Measurements from ENCODE around the gene PPP1R17.
A peak's percentile ranks its signal among the peaks of the same experiment; 100 is the strongest.

The PPP1R17 gene

DNA sequence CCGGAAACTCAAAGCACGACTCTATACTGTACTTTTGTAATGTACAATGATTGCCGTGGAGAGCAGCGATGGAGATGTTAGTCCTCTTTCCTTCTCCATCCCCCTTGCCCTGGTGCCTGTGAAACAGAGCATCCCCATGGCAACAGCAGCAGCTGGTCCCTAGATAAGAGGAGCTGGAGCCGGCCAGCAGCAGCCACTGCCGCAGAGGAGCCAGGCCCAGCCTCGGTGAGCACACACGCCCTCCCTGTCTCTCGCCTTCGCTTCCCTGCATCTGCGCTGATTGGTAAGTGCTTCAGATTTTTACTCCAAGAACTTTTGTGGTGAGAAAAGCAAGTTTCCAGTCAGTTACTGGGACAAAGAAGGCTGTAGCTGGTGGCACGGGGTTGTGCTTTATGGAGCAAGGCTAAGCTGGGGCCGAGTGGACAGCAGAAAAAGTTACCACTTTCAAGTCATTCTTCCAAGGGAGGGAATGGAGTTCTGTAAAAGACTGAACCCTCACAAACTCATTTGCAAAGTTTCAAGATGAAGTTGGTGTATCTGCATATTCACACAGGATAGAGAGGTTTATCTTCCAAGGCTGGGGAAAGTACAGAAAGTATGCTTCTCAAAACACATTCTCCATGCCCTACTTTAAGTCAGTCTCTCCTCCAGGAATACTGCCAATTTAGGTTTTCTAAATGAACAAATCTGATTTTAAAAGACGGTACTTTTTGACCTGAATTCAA lies at the start of gene PPP1R17:
TSS of gene PPP1R17 (plus strand) at position 192 of the 725 bp plus-strand sequence. CDS start 5,227 bp downstream, outside the sequence.
- no peak for DNase-seq

DNA sequence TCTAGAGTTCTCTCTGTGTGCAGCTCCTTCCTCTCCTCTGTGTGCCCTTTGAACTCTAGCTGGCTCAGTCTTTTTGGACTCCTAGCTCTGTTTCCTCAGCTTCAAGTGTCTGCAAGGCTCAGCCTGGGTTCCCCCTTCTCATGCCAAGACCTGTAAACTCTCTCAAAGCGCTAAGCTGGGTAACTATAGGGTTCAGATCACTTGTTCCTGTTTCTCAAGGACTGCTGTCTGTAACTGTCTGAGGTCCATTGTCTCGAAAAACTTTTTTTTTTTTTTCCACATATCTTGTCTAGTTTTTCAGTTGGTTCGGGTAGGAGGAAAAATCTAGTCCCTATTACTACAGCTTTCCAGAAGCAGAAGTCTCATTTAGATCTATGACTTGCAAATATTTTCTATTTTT lies 46.6 kb upstream of the PPP1R17 start:
- no peak for DNase-seq

DNA sequence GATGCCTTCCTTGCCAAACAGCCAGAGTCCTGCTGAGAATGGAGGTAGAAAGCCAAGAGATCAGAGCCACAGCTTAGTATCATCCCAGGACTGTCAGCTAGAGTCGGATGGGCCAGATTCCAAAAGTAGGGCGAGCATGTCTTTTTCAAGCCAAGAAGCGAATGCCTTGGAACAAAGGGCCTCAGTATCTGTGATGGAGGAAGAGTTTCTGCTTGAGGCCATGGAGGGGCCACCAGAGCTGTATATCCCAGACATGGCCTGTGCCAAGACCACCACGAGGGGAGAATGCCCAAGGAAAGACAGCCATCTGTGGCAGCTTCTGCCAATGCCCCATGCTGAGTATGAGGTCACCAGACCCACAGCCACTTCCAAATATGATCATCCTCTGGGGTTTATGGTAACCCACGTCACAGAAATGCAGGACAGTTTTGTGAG lies 44.3 kb upstream of the PPP1R17 start:
- no peak for DNase-seq

DNA sequence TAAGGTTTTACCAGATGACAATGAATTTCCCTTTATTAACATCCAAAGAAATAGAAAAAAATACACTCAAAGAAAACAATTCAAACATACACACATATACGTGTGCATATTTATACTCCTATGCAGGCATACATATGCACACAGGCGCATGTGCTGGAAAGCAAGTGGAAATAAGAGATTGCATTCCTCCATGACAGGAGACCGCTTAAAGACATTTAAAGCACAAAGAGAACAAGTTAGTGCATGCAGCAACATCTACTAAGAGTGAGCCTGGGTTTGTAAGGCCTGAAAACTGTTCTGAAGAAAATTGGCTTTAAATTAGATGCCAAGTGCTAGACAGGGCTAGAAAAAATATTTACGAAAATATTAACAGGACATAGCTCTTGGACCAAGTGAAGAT lies 40.1 kb upstream of the PPP1R17 start:
- no peak for DNase-seq

DNA sequence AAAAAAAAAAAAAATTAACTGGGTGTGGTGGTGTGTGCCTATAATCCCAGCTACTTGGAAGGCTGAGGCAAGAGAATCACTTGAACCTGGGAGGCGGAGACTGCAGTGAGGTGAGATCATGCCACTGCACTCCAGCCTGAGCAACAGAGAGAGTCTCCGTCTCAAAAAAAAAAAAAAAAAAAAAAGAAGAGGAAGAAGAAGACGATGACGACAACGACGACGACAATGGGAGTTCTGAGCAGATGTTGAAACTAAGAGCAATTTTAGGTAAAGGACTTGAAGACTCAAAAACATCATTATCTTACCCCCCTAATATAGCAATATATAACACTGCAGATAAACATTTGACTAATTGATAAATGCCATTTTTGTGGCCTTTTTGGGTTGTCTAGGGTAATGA lies 39.5 kb upstream of the PPP1R17 start:
- DNase-seq = peak; percentile 22

DNA sequence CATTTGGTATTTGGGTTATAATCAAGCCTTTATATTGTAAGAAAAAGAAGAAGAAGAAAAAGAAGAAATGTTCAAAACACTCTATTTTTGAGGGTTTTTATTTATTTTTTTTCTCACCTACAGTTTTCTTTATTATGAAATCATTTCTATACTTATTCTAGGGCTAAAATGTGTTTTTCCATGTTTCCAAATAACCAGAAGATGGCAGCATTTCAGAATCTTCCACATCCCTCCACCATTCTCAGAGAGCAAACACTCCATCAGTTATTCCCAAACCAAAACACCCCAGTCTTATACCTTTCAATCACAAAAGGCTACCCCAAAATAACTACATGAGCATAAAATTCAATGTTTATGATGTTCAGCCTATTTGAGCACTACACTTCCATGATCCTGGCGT lies 38.7 kb upstream of the PPP1R17 start:
- DNase-seq = no peak

DNA sequence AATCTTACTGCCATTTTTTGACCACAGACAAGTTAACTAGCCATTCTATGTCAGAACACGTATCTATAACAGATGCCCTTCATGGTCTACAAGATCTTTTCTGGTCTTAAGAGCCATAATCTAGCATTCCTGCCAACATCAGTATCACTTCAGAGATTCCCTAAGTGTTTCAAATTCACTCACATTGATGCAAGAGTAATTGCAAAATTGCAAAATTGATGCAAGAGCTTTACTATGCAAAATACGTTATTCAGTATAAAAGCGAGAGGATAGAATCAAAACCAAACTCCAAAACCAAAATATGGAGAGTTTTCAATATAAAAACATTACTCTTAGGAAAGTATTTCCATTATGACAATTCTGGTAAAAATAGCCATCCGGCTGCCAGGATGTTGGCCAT lies 38.1 kb upstream of the PPP1R17 start:
- DNase-seq = no peak

DNA sequence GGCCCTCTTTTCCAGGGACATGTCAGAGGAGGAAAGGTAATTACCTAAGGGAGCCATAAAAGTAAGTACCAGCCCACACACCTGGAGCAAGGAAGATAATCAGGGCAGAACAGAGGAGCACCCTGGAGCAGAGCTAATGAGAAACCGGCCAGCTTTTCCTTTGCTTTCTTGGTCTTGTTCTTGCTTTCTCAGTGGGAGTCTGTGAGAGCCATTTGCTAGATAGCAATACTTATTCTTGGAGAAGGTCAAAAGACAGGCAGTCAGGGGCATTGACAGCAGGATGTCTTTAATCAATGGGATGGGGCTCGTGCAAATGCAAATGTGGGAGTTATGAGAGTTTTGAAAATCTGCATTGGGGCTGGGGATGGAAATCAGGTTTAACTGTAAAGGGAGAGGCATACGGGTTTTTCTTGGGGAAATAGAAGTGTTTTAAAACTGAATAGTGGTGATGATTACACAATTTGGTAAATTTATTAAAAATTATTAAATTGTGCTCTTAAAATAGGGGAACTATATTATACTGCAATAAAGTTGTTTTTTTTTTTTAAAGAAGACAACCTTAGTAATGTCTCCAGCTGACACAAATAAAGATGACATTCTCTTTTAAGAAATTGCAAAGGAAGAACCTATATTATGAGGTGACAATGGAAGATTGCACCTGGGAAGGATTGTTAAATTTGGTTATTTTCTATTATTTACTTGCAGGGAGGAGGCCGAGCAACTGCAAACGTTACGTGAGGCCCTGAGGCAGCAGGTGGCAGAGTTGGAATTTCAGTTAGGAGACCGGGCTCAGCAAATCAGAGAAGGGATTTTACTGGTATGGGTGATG lies 35.6 kb upstream of the PPP1R17 start:
- no peak for DNase-seq

DNA sequence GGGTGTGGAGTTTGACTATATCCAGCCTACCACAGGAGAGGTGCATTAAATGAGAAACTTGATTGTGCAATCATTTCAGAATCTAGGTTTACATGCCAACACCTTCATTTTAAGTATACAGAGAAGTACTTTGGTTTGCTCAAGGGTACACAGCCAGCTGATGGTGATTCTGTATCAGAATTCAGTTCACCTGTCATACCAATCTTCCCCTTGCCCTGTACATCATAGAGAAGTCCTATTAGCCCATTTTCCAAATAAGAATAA lies 35.0 kb upstream of the PPP1R17 start:
- DNase-seq = no peak

DNA sequence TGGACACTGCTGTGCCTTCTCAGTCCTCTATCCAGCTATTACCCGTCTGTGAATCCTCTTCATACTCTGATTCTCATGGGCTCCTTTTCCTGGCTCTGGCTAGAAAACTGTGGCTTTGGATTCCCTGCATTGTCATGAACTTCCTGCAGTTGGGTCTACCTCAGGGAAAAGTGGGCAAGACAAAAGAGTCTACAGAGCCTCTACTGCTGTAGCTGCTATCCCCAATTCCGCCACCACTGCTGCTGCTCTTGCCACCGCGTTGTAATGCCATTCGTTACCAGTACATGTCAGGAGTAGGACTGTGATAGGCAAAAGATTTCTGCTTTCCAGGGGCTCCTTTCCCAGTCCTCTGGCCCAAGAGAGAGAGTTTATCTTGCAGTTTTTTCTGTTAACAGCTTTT lies 23.9 kb upstream of the PPP1R17 start:
- DNase-seq = no peak

DNA sequence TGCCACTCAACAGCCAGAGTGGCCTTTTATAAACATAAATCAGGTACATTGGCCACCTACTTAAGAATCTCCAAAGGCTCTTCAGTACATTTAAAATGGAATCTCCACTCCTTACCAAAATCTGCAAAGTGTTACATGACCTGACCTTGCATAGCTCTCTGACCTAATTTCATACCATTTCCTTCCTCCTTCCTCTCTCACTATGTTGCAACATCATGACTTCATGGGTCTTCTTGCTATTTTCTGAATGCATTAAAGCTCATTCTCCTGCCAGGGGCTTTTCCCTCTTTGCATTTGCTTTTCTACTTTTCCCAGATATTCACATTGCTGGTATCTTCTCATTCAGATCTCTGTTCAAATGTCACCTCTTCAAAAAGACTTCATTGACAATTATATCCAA lies 22.1 kb upstream of the PPP1R17 start:
- DNase-seq = no peak

DNA sequence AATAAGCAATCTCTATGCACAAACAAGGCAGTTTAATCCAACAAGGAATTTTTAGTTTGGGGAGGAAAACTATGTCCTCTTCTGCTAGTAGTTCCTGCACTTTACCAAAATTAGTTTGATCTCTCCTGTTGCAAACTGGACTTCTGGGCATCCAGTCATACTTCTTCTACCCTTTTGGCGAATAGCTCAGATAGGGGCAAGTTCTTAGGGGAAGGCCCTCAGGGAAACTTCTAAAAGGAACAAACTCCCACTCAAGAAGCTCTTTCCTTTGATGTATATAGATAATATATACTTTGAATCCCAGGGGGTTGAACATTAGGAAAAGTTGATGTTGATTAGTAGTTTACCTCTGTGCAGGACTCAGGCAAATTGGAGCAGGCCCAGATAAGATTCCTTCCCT lies 21.5 kb upstream of the PPP1R17 start:
- DNase-seq = no peak

DNA sequence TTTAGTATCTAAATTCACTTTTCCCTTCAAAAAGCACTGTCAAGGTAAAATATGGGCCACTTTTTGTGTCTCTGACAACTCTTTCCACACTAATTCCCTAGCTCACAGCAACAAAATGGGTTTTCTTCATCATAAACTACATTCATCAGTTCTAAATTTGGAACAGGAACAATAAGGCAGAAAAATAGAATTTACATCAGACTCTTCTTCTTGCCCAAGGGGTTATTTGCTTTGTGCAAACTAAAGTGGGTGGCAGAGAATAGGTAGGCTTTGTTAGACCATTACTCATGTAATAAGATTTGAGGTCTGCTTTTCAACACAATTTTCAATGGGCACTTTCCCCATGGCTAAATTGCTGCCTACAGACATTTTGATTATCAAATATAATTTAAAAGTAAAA lies 17.6 kb upstream of the PPP1R17 start:
- DNase-seq = no peak

DNA sequence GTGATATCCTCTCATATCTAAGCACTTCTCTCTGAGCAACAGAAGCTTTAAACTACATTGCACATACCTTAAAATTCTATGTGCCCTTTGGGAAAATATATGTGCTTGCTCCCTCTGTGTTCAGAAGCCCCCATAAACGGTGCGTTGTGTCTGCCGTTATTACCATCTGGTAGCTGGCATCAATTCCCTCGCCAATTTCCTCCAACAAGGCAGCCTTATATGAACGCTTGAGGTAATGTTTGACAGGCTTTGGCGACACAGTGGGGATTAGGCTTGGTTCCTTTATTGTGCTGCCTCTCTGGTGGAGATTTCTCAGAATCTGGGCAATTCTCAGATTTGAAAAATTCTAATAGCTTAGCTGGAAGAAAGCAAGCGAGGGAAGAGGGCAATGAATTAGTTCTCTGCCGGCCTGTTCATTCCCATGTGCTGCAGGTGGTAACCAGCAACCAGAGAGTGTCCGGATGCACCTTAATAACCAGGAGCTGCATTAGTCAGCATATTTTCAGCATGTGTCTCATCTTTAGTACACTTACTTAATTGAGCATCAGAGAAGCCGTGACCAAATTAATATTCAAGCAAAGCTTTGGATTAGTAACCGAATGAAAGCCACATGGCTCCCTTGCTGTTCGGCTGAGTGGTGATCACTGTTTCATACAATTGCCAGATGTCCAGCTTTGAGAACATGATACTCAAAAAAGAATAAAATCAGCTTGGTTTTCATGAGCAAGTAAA lies 7.3 kb upstream of the PPP1R17 start:
- no peak for DNase-seq

DNA sequence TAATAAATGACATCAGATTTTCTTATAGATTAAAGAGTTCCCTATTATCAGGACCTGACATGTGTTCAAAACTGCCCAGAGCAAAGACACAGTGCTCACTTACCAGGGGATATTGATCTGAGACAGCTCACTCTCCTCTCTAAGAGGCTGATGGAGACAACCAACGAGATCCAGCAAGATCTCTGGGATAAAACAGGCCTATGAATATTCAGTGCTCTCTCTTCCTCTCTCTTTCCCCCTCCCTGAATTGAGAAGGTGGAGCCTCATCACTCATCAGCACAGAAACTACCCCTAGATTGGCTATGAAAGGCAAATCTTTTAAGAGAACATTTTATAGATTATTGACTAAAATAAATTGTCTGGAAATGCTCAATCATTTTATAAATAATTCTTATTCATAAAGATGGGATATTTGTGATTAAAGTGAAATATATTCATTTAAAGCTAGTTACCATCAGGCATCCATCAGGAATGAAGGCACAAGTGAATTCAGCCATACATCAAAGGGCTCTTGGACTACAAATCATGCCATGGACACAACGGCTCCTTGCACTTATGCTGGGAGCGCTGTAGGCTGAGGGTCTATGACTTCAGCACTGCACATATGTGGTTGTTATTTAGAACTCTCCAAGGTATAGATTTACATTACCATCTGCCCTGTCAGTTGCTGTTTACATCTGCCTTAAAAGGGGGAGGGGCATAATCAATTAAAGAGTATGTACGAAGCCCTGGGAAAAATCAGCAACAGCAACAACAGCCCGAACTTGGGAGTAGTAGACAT lies 3.4 kb upstream of the PPP1R17 start:
- DNase-seq = no peak

DNA sequence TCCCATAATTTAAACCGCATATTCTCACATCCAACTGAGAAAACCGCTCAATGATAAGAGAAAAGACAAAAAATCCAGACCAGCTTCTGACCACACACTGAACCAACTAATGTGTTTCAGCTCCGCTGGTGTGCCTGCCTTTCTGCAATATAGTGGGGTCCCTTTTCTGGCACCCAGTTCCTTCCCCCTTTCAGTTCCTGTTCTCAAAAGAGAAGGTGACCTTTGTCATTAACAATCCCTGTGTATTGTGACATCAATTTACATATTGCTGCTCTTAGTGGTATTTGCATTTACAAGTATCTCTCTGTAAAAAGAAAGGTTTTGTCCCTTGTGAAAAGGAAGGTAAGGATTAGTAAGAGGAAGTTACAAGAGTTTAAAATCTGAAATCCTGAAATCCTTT lies 1.4 kb downstream of the PPP1R17 start:
- DNase-seq = peak; percentile 8

DNA sequence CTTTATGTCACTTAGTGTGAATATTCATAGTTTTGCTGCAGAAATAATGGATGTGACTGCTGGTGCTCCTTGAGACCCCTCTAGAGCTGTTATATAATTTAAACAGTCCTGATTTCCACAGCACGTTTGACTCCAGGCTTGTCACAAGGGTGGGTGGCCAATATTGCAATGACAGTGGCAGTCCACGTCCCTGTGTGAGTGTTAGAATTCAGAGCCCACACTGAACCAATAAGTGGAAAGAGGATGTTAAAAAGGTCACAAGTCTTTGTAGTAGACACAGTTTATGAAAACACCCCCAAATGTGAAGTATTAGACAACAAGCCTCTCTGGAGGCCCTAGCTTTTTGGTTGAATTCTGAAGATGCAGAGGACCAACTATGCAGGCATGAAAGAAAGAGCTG lies 2.0 kb downstream of the PPP1R17 start:
- DNase-seq = no peak

DNA sequence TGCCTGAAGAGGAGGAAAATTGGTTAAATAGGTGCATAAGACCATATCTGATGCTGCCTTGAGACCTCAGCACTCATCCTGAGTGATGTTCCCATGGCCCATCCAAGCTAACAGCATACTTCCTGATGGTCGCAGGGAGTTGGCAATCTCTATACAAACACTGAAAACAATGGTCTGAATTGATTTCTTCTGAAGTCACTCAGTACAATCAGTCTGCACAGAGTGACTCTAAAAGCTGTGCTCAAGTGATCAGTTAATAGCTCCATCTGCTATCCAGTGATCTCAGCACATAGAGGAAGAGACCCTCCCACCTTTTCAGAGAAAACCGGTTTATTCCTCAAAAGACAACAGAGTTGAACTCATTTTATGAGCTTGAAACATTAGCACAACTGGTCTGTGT lies 3.9 kb downstream of the PPP1R17 start:
- no peak for DNase-seq

DNA sequence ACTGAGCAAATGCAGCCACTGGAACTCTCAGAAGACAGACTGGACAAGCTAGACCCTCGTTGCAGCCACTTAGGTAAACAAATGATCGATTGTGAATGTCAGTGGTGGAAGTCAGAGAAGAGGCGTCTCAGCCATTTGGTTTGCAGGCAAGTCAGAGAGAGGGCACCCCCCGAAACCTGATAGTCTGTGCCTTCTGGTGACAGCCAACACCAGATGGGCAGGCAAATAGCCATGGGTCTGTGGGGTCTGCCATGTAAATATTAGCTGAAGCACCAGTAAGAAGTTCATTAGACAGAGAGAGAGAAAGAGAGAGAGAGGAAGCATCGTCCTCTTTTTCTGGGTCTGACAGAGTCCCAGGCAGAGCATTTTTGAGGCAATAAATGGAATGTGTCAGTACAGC lies 5.4 kb downstream of the PPP1R17 start:
- DNase-seq = no peak

DNA sequence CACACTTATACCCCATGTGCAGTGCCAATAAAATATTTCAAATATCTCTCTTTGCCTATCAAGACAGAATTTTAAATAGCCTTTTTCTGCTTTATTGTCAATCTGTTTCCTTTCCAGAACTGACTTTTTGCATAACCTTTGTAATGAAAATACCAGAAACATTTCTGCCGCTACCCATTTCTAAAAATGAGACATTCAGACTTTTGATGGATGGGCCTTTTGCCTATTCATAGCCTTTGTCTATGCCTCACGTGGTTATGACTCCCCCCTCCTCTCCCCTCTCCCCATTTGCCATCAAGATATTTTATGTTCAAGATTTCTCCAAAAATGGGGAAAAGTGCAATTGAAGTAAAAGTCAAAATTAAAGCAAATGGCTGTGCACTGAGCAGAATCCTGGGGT lies 5.9 kb downstream of the PPP1R17 start:
- DNase-seq = no peak

DNA sequence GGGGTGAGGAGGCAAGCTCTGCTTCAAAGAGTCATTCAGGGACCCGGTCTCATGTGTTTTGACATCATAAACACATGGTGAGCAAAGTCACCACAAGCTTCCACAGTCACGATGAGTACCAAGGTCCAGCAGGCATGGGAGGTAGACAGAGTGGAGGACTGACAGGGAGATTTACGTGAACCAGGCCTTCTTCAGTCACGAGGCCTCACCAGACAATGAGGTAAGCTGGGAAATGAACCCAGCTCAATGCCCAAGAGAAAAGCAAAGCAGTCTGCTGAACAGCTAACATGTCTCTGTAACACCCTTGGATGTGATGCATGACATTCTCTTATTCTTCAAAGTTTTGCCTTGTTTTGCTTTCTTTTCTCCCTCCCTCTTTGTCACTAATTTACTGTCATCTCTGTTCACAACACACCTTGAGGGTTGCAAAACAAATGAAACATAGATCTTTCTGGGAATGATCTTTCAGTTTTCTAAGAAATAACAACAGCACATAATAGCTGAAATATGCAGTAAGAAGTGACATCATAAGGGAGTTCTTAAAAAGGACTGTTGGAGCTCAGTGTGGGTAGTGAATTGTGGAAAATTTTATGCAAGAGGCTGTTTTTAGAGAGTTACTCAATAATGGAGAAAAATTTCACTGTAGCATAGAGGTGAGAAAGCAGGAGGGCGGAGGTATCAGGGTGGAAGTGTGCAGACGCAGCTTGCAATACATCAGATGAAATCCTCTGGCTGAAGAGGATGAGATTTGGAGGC lies 9.0 kb downstream of the PPP1R17 start:
- no peak for DNase-seq

DNA sequence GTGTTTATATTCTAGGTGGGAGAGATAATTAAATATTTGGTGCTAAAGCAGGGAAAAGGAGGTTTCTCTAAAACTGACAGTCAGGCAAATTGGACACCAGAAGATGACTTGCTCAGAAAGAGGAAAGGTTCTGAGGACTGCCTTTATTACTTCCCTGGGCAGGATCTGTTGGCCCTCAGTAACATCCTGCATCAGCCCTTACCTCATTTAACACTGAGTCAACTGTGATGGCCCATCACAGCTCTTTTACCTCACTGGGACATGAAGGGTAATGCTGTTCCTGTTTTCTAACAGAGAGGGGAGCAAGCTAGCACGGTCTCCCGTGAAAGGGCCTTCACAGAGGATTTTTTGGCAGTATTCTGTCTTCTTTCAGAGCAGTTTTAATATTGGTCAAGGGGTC lies 12.0 kb downstream of the PPP1R17 start:
- DNase-seq = peak; percentile 16

DNA sequence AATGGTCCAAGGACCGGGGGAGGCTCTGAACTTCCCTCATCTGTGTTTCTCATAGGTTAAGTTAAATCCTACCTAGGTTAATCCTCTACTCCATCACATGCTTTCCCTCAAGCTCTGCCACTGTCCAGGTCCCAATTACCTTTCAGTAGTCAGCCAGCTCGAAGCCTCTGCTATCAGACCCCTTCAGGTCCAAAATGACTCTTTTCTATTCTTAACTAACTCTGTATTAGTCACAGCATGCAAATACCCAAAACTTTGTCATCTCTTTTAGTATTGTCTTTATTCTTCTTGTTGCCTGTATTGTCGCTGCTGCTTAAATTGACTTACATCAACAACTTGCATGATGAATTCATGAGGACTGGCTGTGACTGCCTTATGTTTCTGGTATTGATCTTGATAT lies 15.3 kb downstream of the PPP1R17 start:
- no peak for DNase-seq
